GM03348 (cell line): ENCODE data around the gene TREML1.
"Not testable (repeated sequence)": the region's sequence is repeated elsewhere in the genome, so short reads cannot be mapped to it uniquely, and the experiment has no call there.

ENCODE experiments used
- DNase-seq: peaks from one replicate; pipeline ENCODE4 v3.0.0; 2012; ENCODE audit warnings: low spot score

TREML1 gene

GRCh38 chr6:41147917-41148316, 6.2 kb downstream of the TREML1 start:
- DNase-seq, result no peak

DNA sequence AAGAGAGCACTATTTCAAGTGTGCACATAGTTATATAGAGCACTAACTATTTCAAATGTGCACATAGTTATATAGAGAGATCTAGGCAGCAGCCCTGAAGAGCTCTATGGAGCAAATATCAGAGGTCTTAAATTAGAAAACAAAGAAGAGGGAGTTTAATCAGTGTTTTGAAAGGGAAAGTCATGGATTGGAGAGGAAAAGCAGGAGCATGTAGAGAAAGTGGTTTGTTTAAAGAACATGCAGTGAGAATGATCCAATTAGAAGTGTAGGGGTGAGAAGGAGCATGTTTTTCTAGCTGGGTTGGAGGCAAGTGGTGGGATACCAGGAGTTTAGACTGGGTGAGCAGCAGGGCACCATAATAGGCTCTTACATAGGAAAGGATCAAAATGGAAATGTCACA, 17.2 kb downstream of the TREML1 start:
- no peak for DNase-seq

DNA sequence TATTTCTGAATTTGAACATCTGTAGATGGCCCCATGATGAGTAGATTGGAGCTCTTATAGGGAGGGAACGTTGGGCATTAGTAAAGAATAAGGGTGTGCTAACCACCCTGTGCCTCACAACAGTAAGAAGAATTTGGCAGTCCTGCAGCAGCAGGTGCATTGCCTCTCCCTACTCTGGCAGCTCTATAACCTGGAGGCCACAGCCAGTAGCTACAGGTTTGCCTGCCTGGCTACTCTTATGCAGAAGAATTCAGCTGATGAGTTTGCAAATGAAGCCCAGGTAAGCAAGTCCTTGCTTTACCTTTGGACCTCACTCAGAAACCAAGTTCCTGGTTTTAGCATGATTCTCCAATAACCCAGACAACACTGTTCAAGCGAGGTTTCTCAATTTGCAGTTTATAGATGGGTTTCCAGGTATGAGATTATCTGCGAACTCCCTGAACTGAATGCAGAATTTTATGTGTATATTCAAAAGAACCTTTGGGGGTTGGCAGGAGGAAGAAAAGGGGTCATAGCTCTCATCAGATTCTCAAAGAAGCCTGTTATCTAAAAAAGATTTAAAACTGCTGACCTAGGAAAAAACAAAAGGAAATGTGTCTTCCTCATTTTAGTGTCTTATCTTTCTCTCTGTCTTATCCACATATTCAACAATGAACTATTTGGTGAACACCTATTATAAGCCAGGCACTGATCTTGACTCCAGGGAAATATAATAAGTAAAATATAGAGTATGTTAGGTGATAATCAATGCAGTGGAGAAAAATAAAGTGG, 18.9 kb downstream of the TREML1 start:
- no peak for DNase-seq

GRCh38 chr6:41132254-41132653, 21.9 kb downstream of the TREML1 start:
- no peak for DNase-seq

GRCh38 chr6:41125282-41125681, 28.9 kb downstream of the TREML1 start:
- DNase-seq, result no peak

- no peak for DNase-seq
Observed at GRCh38 chr6:41122918-41123317, 31.2 kb downstream of the TREML1 start.

- no peak for DNase-seq
Observed at GRCh38 chr6:41122373-41122772, 31.8 kb downstream of the TREML1 start.

GRCh38 chr6:41120058-41120457, 34.1 kb downstream of the TREML1 start:
- DNase-seq, result no peak

DNA sequence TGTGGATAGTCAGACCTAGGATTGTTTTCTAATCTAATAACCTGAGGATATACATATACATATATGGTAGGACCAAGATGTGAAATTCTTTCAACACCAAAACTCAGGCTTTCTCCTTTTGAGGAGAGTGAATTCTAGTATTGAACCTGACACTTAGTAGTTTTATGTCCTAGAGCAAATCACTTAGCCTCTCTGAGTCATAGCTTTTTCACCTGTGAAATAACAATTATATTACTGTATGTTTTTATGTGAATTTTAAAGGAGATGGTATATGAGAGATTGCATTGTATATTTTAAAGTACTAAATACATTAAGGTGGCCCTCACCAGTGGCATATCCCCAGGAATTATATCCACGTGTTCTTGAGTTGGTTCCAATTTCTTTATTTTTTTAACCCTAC, 34.6 kb downstream of the TREML1 start:
- DNase-seq, result no peak

DNA sequence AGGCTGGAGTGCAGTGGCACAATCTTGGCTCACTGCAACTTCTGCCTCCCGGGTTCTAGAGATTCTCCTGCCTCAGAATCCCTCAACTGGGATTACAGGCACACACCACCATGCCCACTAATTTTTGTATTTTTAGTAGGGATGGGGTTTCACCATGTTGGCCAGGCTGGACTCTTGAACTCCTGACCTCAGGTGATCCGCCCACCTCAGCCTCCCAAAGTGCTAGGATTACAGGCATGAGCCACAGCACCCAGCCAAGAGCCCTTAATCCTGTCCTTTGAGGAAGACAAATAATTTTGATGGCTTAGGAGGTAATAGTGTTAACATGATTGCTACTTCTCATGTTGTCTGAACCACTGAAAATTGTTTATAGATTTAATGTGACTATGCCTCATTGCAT, 39.1 kb downstream of the TREML1 start:
- not testable (repeated sequence) for DNase-seq

DNA sequence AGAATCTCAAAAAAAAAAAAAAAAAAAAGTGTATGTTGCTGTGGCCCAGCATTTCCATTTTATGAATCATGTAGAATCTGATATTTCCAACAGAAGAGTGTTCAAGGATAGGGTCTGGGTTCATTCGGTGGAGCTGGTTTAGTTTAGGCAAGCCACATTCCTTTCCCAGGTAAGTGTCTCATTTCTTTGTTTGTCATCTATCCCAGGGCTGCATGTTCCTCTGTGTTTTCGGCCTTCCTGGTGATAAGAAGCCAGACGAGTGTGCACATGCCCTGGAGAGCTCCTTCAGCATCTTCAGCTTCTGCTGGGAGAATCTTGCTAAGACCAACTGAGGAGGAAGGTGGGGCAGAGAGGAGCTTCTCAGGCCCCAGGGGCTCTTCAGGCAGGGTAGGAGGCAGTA, 43.1 kb downstream of the TREML1 start:
- no peak for DNase-seq

DNA sequence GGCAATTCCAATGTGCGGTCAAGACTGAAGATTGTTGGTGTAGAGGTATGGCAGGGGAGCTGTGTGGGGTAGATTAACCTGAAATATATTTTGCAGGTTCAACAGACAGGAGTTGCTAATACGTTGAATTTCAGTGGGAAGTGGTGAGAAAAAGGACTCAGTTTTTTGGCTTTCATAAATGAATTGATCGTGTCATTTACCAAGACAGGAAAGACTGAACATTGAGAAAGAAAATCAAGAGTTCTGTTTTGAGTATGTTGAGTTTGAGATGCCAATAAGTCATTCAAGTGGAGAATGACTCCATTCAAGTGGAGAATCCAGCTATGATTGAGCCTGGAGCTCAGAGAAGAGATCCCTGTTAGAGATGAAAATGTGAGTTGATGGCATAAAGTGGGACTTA, 50.3 kb downstream of the TREML1 start:
- no peak for DNase-seq

DNA sequence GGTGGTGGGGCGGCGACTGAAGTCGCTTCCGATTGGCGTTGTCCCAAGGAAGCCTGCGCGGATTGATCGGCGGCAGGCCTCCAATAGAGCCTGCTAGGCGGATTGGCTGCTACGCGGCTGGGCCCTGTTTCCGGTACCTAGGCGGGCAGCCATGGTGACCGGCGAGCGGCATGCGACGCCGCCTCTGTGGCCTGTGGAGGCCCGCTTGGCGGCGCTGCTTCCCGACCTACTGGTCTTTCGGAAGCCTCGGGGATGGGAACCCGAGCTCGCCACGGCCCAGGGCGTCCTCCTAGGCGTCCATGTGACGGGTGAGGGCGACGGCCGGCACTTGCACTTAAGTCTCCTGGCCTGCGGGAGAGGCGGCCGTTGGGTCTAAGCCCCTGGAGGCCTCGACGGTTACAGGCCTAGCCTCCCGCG, 53.3 kb downstream of the TREML1 start:
- no peak for DNase-seq
